HEK293 (cell line): ENCODE measurements around the gene NAP1L4.

Experiments used
- CTCF ChIA-PET: fragments of 350-600 bp; formaldehyde crosslinking; extraction: SDS; loops from one replicate; lab custom pipeline; 2021; ENCODE audit warnings: antibody characterized with exemption; lab: Yijun Ruan, JAX
- POLR2A ChIA-PET: fragments of 300-600 bp; formaldehyde crosslinking; extraction: SDS; loops from one replicate; lab custom pipeline; 2020; ENCODE audit warnings: antibody characterized with exemption, inconsistent platforms; lab: Yijun Ruan, JAX
- H3K27ac ChIP-seq: fragments of 200-500 bp; sonication (Bioruptor generic); 2 replicates; pipeline ENCODE4 v1.5.1; 2014; ENCODE audit warnings: low read depth, low read length, control low read depth, inconsistent platforms; ENCODE audit errors: extremely low read depth
- H3K36me3 ChIP-seq, 2 experiments: fragments of 200-500 bp in 1 of 2; sonication (Bioruptor generic) in 1 of 2; 1 replicate in 1 of 2; 2 replicates in 1 of 2; pipeline ENCODE4 v1.5.1; 2014 to 2017; ENCODE audit warnings: inconsistent platforms in 2 of 2, low read length in 2 of 2; ENCODE audit not compliant: control insufficient read depth in 2 of 2, insufficient read depth in 1 of 2
- H3K4me1 ChIP-seq: fragments of 200-500 bp; sonication (Bioruptor generic); 2 replicates; pipeline ENCODE4 v1.5.1; 2014; ENCODE audit warnings: mild to moderate bottlenecking, low read length, inconsistent platforms; ENCODE audit not compliant: control insufficient read depth, insufficient read depth
- H3K4me3 ChIP-seq: 2 replicates; pipeline ENCODE4 v1.5.1; 2011; ENCODE audit warnings: low read depth, mild to moderate bottlenecking, control low read depth, low read length, moderate library complexity
- H3K9me3 ChIP-seq: fragments of 200-500 bp; sonication (Bioruptor generic); 2 replicates; pipeline ENCODE4 v1.5.1; 2014; ENCODE audit warnings: low read depth, low read length, inconsistent platforms; ENCODE audit not compliant: control insufficient read depth, insufficient read depth
- HOXA7 ChIP-seq: sonication (generic); formaldehyde crosslinking; IDR thresholded peaks from 2 replicates; pipeline ENCODE4 v1.8.1; 2022; ENCODE audit warnings: missing genetic modification reagents, borderline replicate concordance
- KLF10 ChIP-seq: fragments of 450-650 bp; IDR thresholded peaks from 2 replicates; pipeline ENCODE4 v1.5.1; 2018; ENCODE audit warnings: missing biosample characterization, mild to moderate bottlenecking, missing genetic modification characterization
- OVOL3 ChIP-seq: fragments of 450-650 bp; formaldehyde crosslinking; IDR thresholded peaks from 2 replicates; pipeline ENCODE4 v1.5.1; 2016; ENCODE audit warnings: missing biosample characterization, missing genetic modification characterization
- SP2 ChIP-seq: fragments of 450-650 bp; formaldehyde crosslinking; IDR thresholded peaks from 2 replicates; pipeline ENCODE4 v1.5.1; 2016; ENCODE audit warnings: missing biosample characterization, missing genetic modification characterization
- YY1 ChIP-seq: fragments of 450-650 bp; formaldehyde crosslinking; IDR thresholded peaks from 2 replicates; pipeline ENCODE4 v1.5.1; 2018; ENCODE audit warnings: missing biosample characterization, missing genetic modification characterization
- YY2 ChIP-seq: fragments of 450-650 bp; formaldehyde crosslinking; IDR thresholded peaks from 2 replicates; pipeline ENCODE4 v1.5.1; 2016; ENCODE audit warnings: missing biosample characterization, missing genetic modification characterization
- ZBTB8A ChIP-seq: fragments of 450-650 bp; formaldehyde crosslinking; IDR thresholded peaks from 2 replicates; pipeline ENCODE4 v1.5.1; 2016; ENCODE audit warnings: missing biosample characterization, missing genetic modification characterization
- ZNF121 ChIP-seq: fragments of 450-650 bp; formaldehyde crosslinking; IDR thresholded peaks from 2 replicates; pipeline ENCODE4 v1.5.1; 2016; ENCODE audit warnings: missing biosample characterization, missing genetic modification characterization
- ZNF184 ChIP-seq: fragments of 450-650 bp; IDR thresholded peaks from 2 replicates; pipeline ENCODE4 v1.5.1; 2018; ENCODE audit warnings: missing biosample characterization, mild to moderate bottlenecking, missing genetic modification characterization
- ZNF26 ChIP-seq: fragments of 450-650 bp; formaldehyde crosslinking; IDR thresholded peaks from 2 replicates; pipeline ENCODE4 v1.5.1; 2016; ENCODE audit warnings: missing biosample characterization, missing genetic modification characterization
- ZNF362 ChIP-seq: fragments of 450-650 bp; formaldehyde crosslinking; IDR thresholded peaks from 2 replicates; pipeline ENCODE4 v1.5.1; 2016; ENCODE audit warnings: missing biosample characterization, missing genetic modification characterization
- ZNF394 ChIP-seq: fragments of 450-650 bp; formaldehyde crosslinking; IDR thresholded peaks from 2 replicates; pipeline ENCODE4 v1.5.1; 2016; ENCODE audit warnings: missing biosample characterization, missing genetic modification characterization, mild to moderate bottlenecking, moderate library complexity, borderline replicate concordance
- ZNF473 ChIP-seq: fragments of 450-650 bp; formaldehyde crosslinking; IDR thresholded peaks from 2 replicates; pipeline ENCODE4 v1.5.1; 2017; ENCODE audit warnings: missing biosample characterization, missing genetic modification characterization
- ZNF501 ChIP-seq: fragments of 450-650 bp; formaldehyde crosslinking; IDR thresholded peaks from 2 replicates; pipeline ENCODE4 v1.5.1; 2016; ENCODE audit warnings: missing biosample characterization, missing genetic modification characterization
- ZNF518A ChIP-seq: fragments of 450-650 bp; formaldehyde crosslinking; conservative IDR thresholded peaks from 2 replicates; pipeline ENCODE4 v1.5.1; 2016; ENCODE audit warnings: low read depth, missing biosample characterization, missing genetic modification characterization
- ZNF530 ChIP-seq: fragments of 450-650 bp; formaldehyde crosslinking; IDR thresholded peaks from 2 replicates; pipeline ENCODE4 v1.5.1; 2016; ENCODE audit warnings: low read depth, missing biosample characterization, missing genetic modification characterization
- ZNF585B ChIP-seq: fragments of 450-650 bp; formaldehyde crosslinking; IDR thresholded peaks from 2 replicates; pipeline ENCODE4 v1.5.1; 2016; ENCODE audit warnings: missing biosample characterization, missing genetic modification characterization
- ZNF624 ChIP-seq: fragments of 450-650 bp; formaldehyde crosslinking; IDR thresholded peaks from 2 replicates; pipeline ENCODE4 v1.5.1; 2017; ENCODE audit warnings: missing biosample characterization, missing genetic modification characterization
- ZNF645 ChIP-seq: fragments of 450-650 bp; formaldehyde crosslinking; IDR thresholded peaks from 2 replicates; pipeline ENCODE4; 2016; ENCODE audit warnings: missing biosample characterization, missing genetic modification characterization
- ZNF670 ChIP-seq: fragments of 450-650 bp; formaldehyde crosslinking; IDR thresholded peaks from 2 replicates; pipeline ENCODE4 v1.5.1; 2016; ENCODE audit warnings: missing biosample characterization, missing genetic modification characterization, low read depth
- ZNF785 ChIP-seq: fragments of 450-650 bp; formaldehyde crosslinking; IDR thresholded peaks from 2 replicates; pipeline ENCODE4 v1.5.1; 2016; ENCODE audit warnings: missing biosample characterization, missing genetic modification characterization
- TF ChIP-seq, protein P1 (sequence below): fragments of 450-650 bp; IDR thresholded peaks from 2 replicates; pipeline ENCODE4 v1.5.1; 2018; ENCODE audit warnings: missing biosample characterization, missing genetic modification characterization

NAP1L4 gene

DNA sequence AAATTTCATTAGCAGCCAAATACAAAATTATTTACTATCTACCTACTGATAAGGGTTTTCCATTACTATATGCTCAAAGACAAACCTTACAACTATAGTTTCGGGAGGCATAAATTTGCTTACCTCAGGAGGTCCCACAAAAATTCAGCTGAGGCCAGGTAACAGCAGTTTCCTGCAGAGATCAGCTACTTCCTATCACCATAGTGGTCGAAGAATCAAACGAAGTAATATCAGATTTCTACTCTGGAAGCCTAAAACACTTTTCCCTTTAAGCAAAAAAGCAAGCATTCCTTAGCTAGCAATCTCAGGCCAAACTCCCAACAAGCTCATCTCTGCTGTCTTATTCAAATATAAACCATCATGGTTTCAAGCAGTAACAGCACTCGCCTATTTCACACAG lies 3.1 kb downstream of the NAP1L4 start:
- H3K36me3 ChIP-seq: peaks cover 0 to 27% of the 10 kb centered on the region in 2 experiments; a peak in 1 of 3 replicates
- no peaks in the 10 kb centered on the region for H3K4me1 ChIP-seq
- ChIA-PET CTCF (interaction anchor here (1.0 to 2.2 kb wide), 3 partner anchors 14 to 103 kb away, joined by 3 to 17 read pairs (median 6); no protein-coding TSS in a partner anchor), POLR2A (interaction anchor here (1.1 kb wide), 1 partner anchor 14 kb away, joined by 3 read pairs; no protein-coding TSS in a partner anchor)
- H3K27ac ChIP-seq: no peak overlapping the region
- H3K4me3 ChIP-seq: peak overlapping the region; percentile 87
- H3K9me3 ChIP-seq: no peaks in the 10 kb centered on the region
- TF ChIP-seq ZNF184 (tag by site-specific recombination): no peak
- TF ChIP-seq, protein P1, sequence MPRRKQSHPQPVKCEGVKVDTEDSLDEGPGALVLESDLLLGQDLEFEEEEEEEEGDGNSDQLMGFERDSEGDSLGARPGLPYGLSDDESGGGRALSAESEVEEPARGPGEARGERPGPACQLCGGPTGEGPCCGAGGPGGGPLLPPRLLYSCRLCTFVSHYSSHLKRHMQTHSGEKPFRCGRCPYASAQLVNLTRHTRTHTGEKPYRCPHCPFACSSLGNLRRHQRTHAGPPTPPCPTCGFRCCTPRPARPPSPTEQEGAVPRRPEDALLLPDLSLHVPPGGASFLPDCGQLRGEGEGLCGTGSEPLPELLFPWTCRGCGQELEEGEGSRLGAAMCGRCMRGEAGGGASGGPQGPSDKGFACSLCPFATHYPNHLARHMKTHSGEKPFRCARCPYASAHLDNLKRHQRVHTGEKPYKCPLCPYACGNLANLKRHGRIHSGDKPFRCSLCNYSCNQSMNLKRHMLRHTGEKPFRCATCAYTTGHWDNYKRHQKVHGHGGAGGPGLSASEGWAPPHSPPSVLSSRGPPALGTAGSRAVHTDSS (tag by site-specific recombination): no peak
- no peak for TF ChIP-seq ZNF785
- TF ChIP-seq ZNF473 (tag by site-specific recombination): no peak
- TF ChIP-seq ZNF624 (tag by site-specific recombination): no peak
- TF ChIP-seq OVOL3 (tag by site-specific recombination): no peak
- no peak for TF ChIP-seq YY2 (tag by site-specific recombination)
- no peak for TF ChIP-seq YY1 (tag by site-specific recombination)
- no peak for TF ChIP-seq ZNF394 (tag by site-specific recombination)
- no peak for TF ChIP-seq ZNF121
- TF ChIP-seq SP2 (tag by site-specific recombination): no peak
- TF ChIP-seq ZNF518A: no peak
- TF ChIP-seq ZNF501 (tag by site-specific recombination): no peak

DNA sequence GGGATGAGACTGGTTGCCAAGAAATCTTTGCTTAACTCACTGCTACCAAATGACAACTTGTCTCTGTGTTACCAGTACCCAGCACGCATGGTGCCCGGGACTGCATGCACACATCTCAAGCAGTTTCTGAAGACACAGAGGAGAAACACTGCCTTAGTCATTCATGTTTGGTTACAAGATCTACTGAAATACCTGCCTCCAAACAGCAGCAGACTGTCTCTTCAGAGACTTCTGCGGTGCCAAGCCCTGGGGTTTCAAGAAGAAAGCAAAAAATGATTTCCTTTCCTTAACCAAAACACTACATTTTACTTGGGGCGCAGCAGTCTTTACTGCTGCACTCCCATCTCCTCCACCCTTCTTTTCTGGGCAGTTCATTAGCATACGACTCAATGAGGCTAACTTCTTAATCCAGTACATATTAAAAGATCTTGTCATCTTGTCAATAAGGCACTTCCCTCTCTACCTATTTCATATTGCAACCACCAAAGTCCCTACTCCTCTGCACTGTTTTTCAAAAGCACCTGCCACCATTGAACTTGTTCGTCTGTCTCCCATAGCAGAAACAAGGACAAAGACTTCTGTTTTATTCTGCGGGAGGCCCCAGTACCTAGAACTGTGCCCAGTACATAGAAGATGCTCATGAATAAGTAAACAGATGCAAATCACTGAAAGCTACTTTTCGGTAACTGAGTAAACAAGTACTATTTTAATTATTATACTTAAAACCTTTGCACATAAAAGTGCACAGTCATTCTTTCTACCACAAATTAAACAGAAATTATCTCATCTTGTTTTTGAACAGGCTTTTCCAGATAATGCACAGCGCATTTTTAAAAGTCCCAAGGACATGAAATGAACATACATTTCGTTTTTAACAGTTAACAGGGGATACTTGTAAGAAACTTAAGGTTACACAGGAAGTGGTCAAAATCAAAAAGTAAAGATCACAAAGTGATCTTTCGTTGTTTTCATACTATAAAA lies 4.0 kb downstream of the NAP1L4 start:
- no peaks in the 10 kb centered on the region for H3K4me1 ChIP-seq
- H3K4me3 ChIP-seq: peak overlapping the region; percentile 87; the same call in 1 of the 2 replicates
- peaks cover 0 to 27% of the 10 kb centered on the region in 2 experiments; a peak in 1 of 3 replicates for H3K36me3 ChIP-seq
- ChIA-PET CTCF (interaction anchor here (2.2 kb wide), 1 partner anchor 13 kb away, joined by 17 read pairs; no protein-coding TSS in a partner anchor), POLR2A (interaction anchor here (1.1 kb wide), 1 partner anchor 13 kb away, joined by 3 read pairs; no protein-coding TSS in a partner anchor)
- H3K9me3 ChIP-seq: no peaks in the 10 kb centered on the region
- no peak overlapping the region for H3K27ac ChIP-seq
- TF ChIP-seq ZNF645 (tag by site-specific recombination) (no peak), ZNF394 (tag by site-specific recombination) (no peak), ZBTB8A (tag by site-specific recombination) (no peak), KLF10 (tag by site-specific recombination) (no peak), ZNF26 (tag by site-specific recombination) (no peak), ZNF585B (tag by site-specific recombination) (no peak), HOXA7 (no peak), ZNF670 (no peak), ZNF530 (no peak), ZNF362 (tag by site-specific recombination) (no peak)
